Mucosa of stomach (tissue), 1 donor: ENCODE results near the gene LAPTM4A.

Experiments
- H3K27me3 ChIP-seq: one replicate; pipeline ENCODE4 v1.7.0; 2013; ENCODE audit warnings: mild to moderate bottlenecking, low read length; ENCODE audit not compliant: control insufficient read depth, insufficient read depth
- H3K36me3 ChIP-seq: one replicate; pipeline ENCODE4 v1.7.0; 2013; ENCODE audit warnings: low read length; ENCODE audit not compliant: control insufficient read depth, insufficient read depth
- H3K4me1 ChIP-seq: one replicate; pipeline ENCODE4 v1.7.0; 2013; ENCODE audit warnings: mild to moderate bottlenecking, low read length; ENCODE audit not compliant: control insufficient read depth, insufficient read depth
- H3K4me3 ChIP-seq: one replicate; pipeline ENCODE4 v1.7.0; 2013; ENCODE audit warnings: low read length
- H3K9ac ChIP-seq: one replicate; pipeline ENCODE4 v1.7.0; 2013; ENCODE audit warnings: mild to moderate bottlenecking, low read length, moderate library complexity
- H3K9me3 ChIP-seq: one replicate; pipeline ENCODE4 v1.7.0; 2013; ENCODE audit warnings: mild to moderate bottlenecking, low read length, moderate library complexity; ENCODE audit not compliant: control insufficient read depth
- donor health status: Pancreatic carcinoma.

Gene LAPTM4A

GRCh38 chr2:20051532-20052228, at the start of gene LAPTM4A:
Gene LAPTM4A (minus strand): TSS chr2:20051628. CDS start chr2:20051520, 108 bp downstream.
- Histone ChIP-seq H3K9ac (peak within 1 kb of the TSS; percentile 77), H3K4me3 (peak within 1 kb of the TSS; percentile 70), H3K27me3 (no peaks in the 10 kb centered on the region), H3K4me1 (peaks cover 6% of the 10 kb centered on the region), H3K36me3 (no peaks in the 10 kb centered on the region), H3K9me3 (no peaks in the 10 kb centered on the region)

GRCh38 chr2:20100711-20101110, 49.3 kb upstream of the LAPTM4A start:
- H3K4me1 ChIP-seq, result peaks cover 14% of the 10 kb centered on the region
- H3K9ac ChIP-seq, result no peak overlapping the region
- no peaks in the 10 kb centered on the region for H3K9me3 ChIP-seq
- no peaks in the 10 kb centered on the region for H3K27me3 ChIP-seq
- H3K36me3 ChIP-seq, result no peaks in the 10 kb centered on the region
- H3K4me3 ChIP-seq, result no peak overlapping the region

- Histone ChIP-seq H3K4me1 (peaks cover 6% of the 10 kb centered on the region), H3K9me3 (no peaks in the 10 kb centered on the region)
Observed at GRCh38 chr2:20099780-20100179, 48.4 kb upstream of the LAPTM4A start.

GRCh38 chr2:20097889-20098714, 46.7 kb upstream of the LAPTM4A start:
- Histone ChIP-seq H3K9me3 (no peaks in the 10 kb centered on the region), H3K9ac (no peak overlapping the region), H3K27me3 (no peaks in the 10 kb centered on the region), H3K4me3 (no peak overlapping the region), H3K36me3 (no peaks in the 10 kb centered on the region), H3K4me1 (peaks cover 5% of the 10 kb centered on the region)

More at GRCh38 chr2:20099780-20100179, 48.4 kb upstream of the LAPTM4A start:
- Histone ChIP-seq H3K9ac (no peak overlapping the region), H3K4me3 (no peak overlapping the region), H3K27me3 (no peaks in the 10 kb centered on the region), H3K36me3 (no peaks in the 10 kb centered on the region)

GRCh38 chr2:20095469-20095868, 44.0 kb upstream of the LAPTM4A start:
- Histone ChIP-seq H3K27me3 (no peaks in the 10 kb centered on the region), H3K36me3 (no peaks in the 10 kb centered on the region), H3K4me3 (no peak overlapping the region), H3K4me1 (peaks cover 5% of the 10 kb centered on the region), H3K9me3 (no peaks in the 10 kb centered on the region), H3K9ac (no peak overlapping the region)

GRCh38 chr2:20094955-20095354, 43.5 kb upstream of the LAPTM4A start:
- Histone ChIP-seq H3K27me3 (no peaks in the 10 kb centered on the region), H3K4me1 (peaks cover 5% of the 10 kb centered on the region), H3K9me3 (no peaks in the 10 kb centered on the region), H3K36me3 (no peaks in the 10 kb centered on the region), H3K4me3 (no peak overlapping the region), H3K9ac (no peak overlapping the region)

GRCh38 chr2:20094142-20094755, 42.8 kb upstream of the LAPTM4A start:
- Histone ChIP-seq H3K9ac (no peak overlapping the region), H3K27me3 (no peaks in the 10 kb centered on the region), H3K9me3 (no peaks in the 10 kb centered on the region), H3K4me3 (no peak overlapping the region), H3K36me3 (no peaks in the 10 kb centered on the region), H3K4me1 (peaks cover 5% of the 10 kb centered on the region)

- Histone ChIP-seq H3K9ac (no peak overlapping the region), H3K4me1 (peaks cover 5% of the 10 kb centered on the region), H3K27me3 (no peaks in the 10 kb centered on the region), H3K36me3 (no peaks in the 10 kb centered on the region), H3K4me3 (no peak overlapping the region), H3K9me3 (no peaks in the 10 kb centered on the region)
Observed at GRCh38 chr2:20093263-20094141, 42.1 kb upstream of the LAPTM4A start.

GRCh38 chr2:20092901-20093235, 41.4 kb upstream of the LAPTM4A start:
- Histone ChIP-seq H3K27me3 (no peaks in the 10 kb centered on the region), H3K36me3 (no peaks in the 10 kb centered on the region), H3K4me1 (peaks cover 5% of the 10 kb centered on the region), H3K4me3 (no peak overlapping the region), H3K9ac (no peak overlapping the region), H3K9me3 (no peaks in the 10 kb centered on the region)

- H3K4me3 ChIP-seq, result no peak overlapping the region
- H3K9me3 ChIP-seq, result no peaks in the 10 kb centered on the region
- peaks cover 5% of the 10 kb centered on the region for H3K4me1 ChIP-seq
- H3K9ac ChIP-seq, result no peak overlapping the region
- no peaks in the 10 kb centered on the region for H3K27me3 ChIP-seq
- H3K36me3 ChIP-seq, result no peaks in the 10 kb centered on the region
Observed at GRCh38 chr2:20092226-20092900, 40.9 kb upstream of the LAPTM4A start.

GRCh38 chr2:20091305-20091991, 40.0 kb upstream of the LAPTM4A start:
- Histone ChIP-seq H3K9ac (no peak overlapping the region), H3K36me3 (no peaks in the 10 kb centered on the region), H3K27me3 (no peaks in the 10 kb centered on the region), H3K4me1 (peaks cover 5% of the 10 kb centered on the region), H3K9me3 (no peaks in the 10 kb centered on the region), H3K4me3 (no peak overlapping the region)
